Smooth muscle cell (in vitro differentiated cells): ENCODE data around the gene SUB1. TPM values are rescaled to one million over a fixed set of nuclear protein-coding genes. Genes with fewer than 3 reads are reported as not detected.

Experiments
- DNase-seq: peaks from one replicate; lab custom pipeline; 2025; ENCODE audit not compliant: unreplicated experiment; lab: John Stamatoyannopoulos, UW
- H2AFZ ChIP-seq: fragments of 200-600 bp; sonication (generic); 2 replicates; pipeline ENCODE4 v1.6.0; 2016; ENCODE audit warnings: antibody characterized with exemption, low read depth, mild to moderate bottlenecking
- H3F3A ChIP-seq: fragments of 200-600 bp; sonication (generic); 2 replicates; pipeline ENCODE4 v1.6.0; 2017; ENCODE audit warnings: antibody characterized with exemption, low read depth
- H3K27ac ChIP-seq: fragments of 200-600 bp; sonication (generic); 2 replicates; pipeline ENCODE4 v1.5.1; 2016; ENCODE audit warnings: low read depth, mild to moderate bottlenecking
- H3K27me3 ChIP-seq: fragments of 200-600 bp; sonication (generic); 2 replicates; pipeline ENCODE4 v1.6.1; 2016; ENCODE audit warnings: low read depth, mild to moderate bottlenecking
- H3K36me3 ChIP-seq: fragments of 200-600 bp; sonication (generic); 2 replicates; pipeline ENCODE4 v1.5.1; 2016; ENCODE audit warnings: low read depth
- H3K4me1 ChIP-seq: fragments of 200-600 bp; sonication (generic); 2 replicates; pipeline ENCODE4 v1.5.1; 2016; ENCODE audit warnings: low read depth
- H3K4me2 ChIP-seq: fragments of 200-600 bp; sonication (generic); 2 replicates; pipeline ENCODE4 v1.6.0; 2016; ENCODE audit warnings: mild to moderate bottlenecking
- H3K4me3 ChIP-seq: fragments of 200-600 bp; sonication (generic); 2 replicates; pipeline ENCODE4 v1.5.1; 2016; ENCODE audit warnings: mild to moderate bottlenecking
- H3K79me2 ChIP-seq: fragments of 200-600 bp; sonication (generic); 2 replicates; pipeline ENCODE4 v1.6.0; 2016; ENCODE audit warnings: low read depth, mild to moderate bottlenecking
- H3K9ac ChIP-seq: fragments of 200-600 bp; sonication (generic); 2 replicates; pipeline ENCODE4 v1.6.0; 2016; ENCODE audit warnings: low read depth
- H3K9me3 ChIP-seq: fragments of 200-600 bp; sonication (generic); replicated peaks from 2 replicates; pipeline ENCODE4 v1.5.1; 2016; ENCODE audit warnings: low read depth
- H4K20me1 ChIP-seq: fragments of 200-600 bp; sonication (generic); 2 replicates; pipeline ENCODE4 v1.6.0; 2016; ENCODE audit warnings: low read depth
- CTCF ChIP-seq: fragments of 200-600 bp; sonication (generic); IDR thresholded peaks from 2 replicates; pipeline ENCODE4 v1.5.1; 2017; ENCODE audit warnings: borderline replicate concordance, mild to moderate bottlenecking, antibody characterized with exemption; ENCODE audit not compliant: insufficient read depth, poor library complexity, severe bottlenecking
- WGBS: methylation state at CpG from one replicate; pipeline ENCODE4 v1.1.7; 2016; ENCODE audit warnings: low lambda C conversion rate; 5-methylcytosine and 5-hydroxymethylcytosine counted together
- polyA plus RNA-seq: library from polyadenylated mRNA; unstranded; fragments of >200 nt; fragmentation: Nextera tagmentation; extraction: Ambion mirVana; gene quantifications from 2 replicates; pipeline ENCODE4 v1.2.1, GENCODE V29; 2016
- total RNA-seq: library from RNA; depleted of rRNA; stranded (reverse); fragments of >200 nt; gene quantifications from 2 replicates; pipeline ENCODE4 v1.2.3, GENCODE V29; 2014

The SUB1 gene
- total and polyA plus RNA-seq, 2 experiments from 2014 or later, result 321 to 466 TPM

GRCh38 chr5:32589942-32590869 lies 4.8 kb downstream of the SUB1 start:
- no peak overlapping the region for H2AFZ ChIP-seq
- H3K4me3 ChIP-seq, result no peak overlapping the region
- peaks cover 19% of the 10 kb centered on the region for H3K36me3 ChIP-seq
- H3K27ac ChIP-seq, result peak overlapping the region; percentile 9
- peaks cover 10% of the 10 kb centered on the region for H3K4me1 ChIP-seq
- H3K27me3 ChIP-seq, result no peaks in the 10 kb centered on the region
- H3K4me2 ChIP-seq, result no peak overlapping the region
- no peaks in the 10 kb centered on the region for H3K9me3 ChIP-seq
- no peak for DNase-seq
- peak; percentile 86 for TF ChIP-seq CTCF
- 94% methylated on average over 12 of the region's 15 CpGs for WGBS
- peaks cover 92% of the 10 kb centered on the region for H4K20me1 ChIP-seq
- no peak overlapping the region for H3K9ac ChIP-seq
- peaks cover 98% of the 10 kb centered on the region for H3K79me2 ChIP-seq
- peaks cover 20% of the 10 kb centered on the region for H3F3A ChIP-seq

- H3F3A ChIP-seq, result peaks cover 4% of the 10 kb centered on the region
- TF ChIP-seq CTCF, result no peak
Measured at GRCh38 chr5:32595118-32595517, 9.8 kb downstream of the SUB1 start.

GRCh38 chr5:32597041-32597629 lies 11.8 kb downstream of the SUB1 start:
- Histone ChIP-seq H3K36me3 (peaks cover 32% of the 10 kb centered on the region), H3K4me1 (no peaks in the 10 kb centered on the region)
- WGBS, result 48% methylated on average over 2 of the region's 2 CpGs

More at GRCh38 chr5:32595118-32595517, 9.8 kb downstream of the SUB1 start:
- peaks cover 92% of the 10 kb centered on the region for H3K79me2 ChIP-seq
- no peaks in the 10 kb centered on the region for H3K9me3 ChIP-seq
- H3K36me3 ChIP-seq, result peaks cover 33% of the 10 kb centered on the region
- WGBS, result 92% methylated on average over 2 of the region's 2 CpGs
- no peaks in the 10 kb centered on the region for H3K4me1 ChIP-seq
- no peak overlapping the region for H2AFZ ChIP-seq
- DNase-seq, result no peak
- no peaks in the 10 kb centered on the region for H3K27me3 ChIP-seq
- peaks cover 99% of the 10 kb centered on the region for H4K20me1 ChIP-seq
- no peak overlapping the region for H3K27ac ChIP-seq
- no peak overlapping the region for H3K9ac ChIP-seq
- no peak overlapping the region for H3K4me2 ChIP-seq
- no peak overlapping the region for H3K4me3 ChIP-seq

More at GRCh38 chr5:32597041-32597629, 11.8 kb downstream of the SUB1 start:
- H3K9ac ChIP-seq, result no peak overlapping the region
- no peak overlapping the region for H3K27ac ChIP-seq
- no peak for TF ChIP-seq CTCF
- no peaks in the 10 kb centered on the region for H3K27me3 ChIP-seq
- peaks cover 99% of the 10 kb centered on the region for H4K20me1 ChIP-seq
- H3F3A ChIP-seq, result peaks cover 4% of the 10 kb centered on the region
- DNase-seq, result no peak
- H3K79me2 ChIP-seq, result peaks cover 88% of the 10 kb centered on the region
- no peaks in the 10 kb centered on the region for H3K9me3 ChIP-seq
- no peak overlapping the region for H2AFZ ChIP-seq
- H3K4me3 ChIP-seq, result no peak overlapping the region
- no peak overlapping the region for H3K4me2 ChIP-seq
